Measurements from ENCODE around the gene SYNE2. TPM values are rescaled to one million over a fixed set of nuclear protein-coding genes. Genes with fewer than 3 reads are reported as not detected.

Gene SYNE2
- total RNA-seq, 1 experiment from 2014 or later = 48.5 TPM

GRCh38 chr14:63952933-63953437 is 100.2 kb downstream of the SYNE2 start:
- no peak overlapping the region for H3K27ac Mint-ChIP-seq (ENCODE audit: unreplicated experiment)
- H3K4me3 ChIP-seq (ENCODE audit: low read depth, low read length) = no peak overlapping the region
- H3K36me3 Mint-ChIP-seq (ENCODE audit: insufficient read depth, unreplicated experiment) = no peaks in the 10 kb centered on the region
- no peaks in the 10 kb centered on the region for H3K27me3 ChIP-seq (replicated peaks; ENCODE audit: control insufficient read depth, insufficient read depth, low read length)
- ChIA-PET CTCF (no interaction called here), POLR2A (no interaction called here)
- H3K4me3 Mint-ChIP-seq (ENCODE audit: unreplicated experiment) = no peak overlapping the region
- H3K27me3 Mint-ChIP-seq (ENCODE audit: insufficient read depth, unreplicated experiment) = no peaks in the 10 kb centered on the region
- no peaks in the 10 kb centered on the region for H3K9me3 Mint-ChIP-seq (ENCODE audit: unreplicated experiment)
- H3K9me3 ChIP-seq = no peaks in the 10 kb centered on the region
- H3K36me3 ChIP-seq (ENCODE audit: control insufficient read depth, insufficient read depth, low read length) = no peaks in the 10 kb centered on the region
- BruUV-seq (replicated peaks) = no TSS peak
- no peak for TF ChIP-seq CTCF (IDR thresholded peaks at IDR 0.05; ENCODE audit: insufficient read depth in 1 of 2, low read depth in 1 of 2, low read length in 1 of 2, severe bottlenecking in 1 of 2, unreplicated experiment in 1 of 2)
- no peaks in the 10 kb centered on the region for H3K4me1 ChIP-seq
- intact Hi-C loops (cut with micrococcal nuclease; ENCODE audit: unreplicated experiment) = no loop called here
- no peak for DNase-seq
- no peaks in the 10 kb centered on the region for H3K4me1 Mint-ChIP-seq (ENCODE audit: low read depth, unreplicated experiment)

- H3K27me3 ChIP-seq (replicated peaks; ENCODE audit: control insufficient read depth, insufficient read depth, low read length) = no peaks in the 10 kb centered on the region
- no peak for DNase-seq
- intact Hi-C loops (cut with micrococcal nuclease; ENCODE audit: unreplicated experiment) = no loop called here
- POLR2A ChIA-PET = no interaction called here
- no peaks in the 10 kb centered on the region for H3K4me1 ChIP-seq
- no peaks in the 10 kb centered on the region for H3K9me3 ChIP-seq
- H3K36me3 ChIP-seq (ENCODE audit: control insufficient read depth, insufficient read depth, low read length) = no peaks in the 10 kb centered on the region
- no peaks in the 10 kb centered on the region for H3K27me3 Mint-ChIP-seq (ENCODE audit: insufficient read depth, unreplicated experiment)
- H3K4me1 Mint-ChIP-seq (ENCODE audit: low read depth, unreplicated experiment) = no peaks in the 10 kb centered on the region
- no peak overlapping the region for H3K4me3 Mint-ChIP-seq (ENCODE audit: unreplicated experiment)
- no peaks in the 10 kb centered on the region for H3K36me3 Mint-ChIP-seq (ENCODE audit: insufficient read depth, unreplicated experiment)
- TF ChIP-seq CTCF (IDR thresholded peaks at IDR 0.05; ENCODE audit: insufficient read depth in 1 of 2, low read depth in 1 of 2, low read length in 1 of 2, severe bottlenecking in 1 of 2, unreplicated experiment in 1 of 2) = no peak
- no TSS peak for BruUV-seq (replicated peaks)
- CTCF ChIA-PET = no interaction called here
- H3K9me3 Mint-ChIP-seq (ENCODE audit: unreplicated experiment) = no peaks in the 10 kb centered on the region
- no peak overlapping the region for H3K27ac Mint-ChIP-seq (ENCODE audit: unreplicated experiment)
- H3K4me3 ChIP-seq (ENCODE audit: low read depth, low read length) = no peak overlapping the region
Measured at GRCh38 chr14:63956326-63956725, 103.5 kb downstream of the SYNE2 start.

DNA sequence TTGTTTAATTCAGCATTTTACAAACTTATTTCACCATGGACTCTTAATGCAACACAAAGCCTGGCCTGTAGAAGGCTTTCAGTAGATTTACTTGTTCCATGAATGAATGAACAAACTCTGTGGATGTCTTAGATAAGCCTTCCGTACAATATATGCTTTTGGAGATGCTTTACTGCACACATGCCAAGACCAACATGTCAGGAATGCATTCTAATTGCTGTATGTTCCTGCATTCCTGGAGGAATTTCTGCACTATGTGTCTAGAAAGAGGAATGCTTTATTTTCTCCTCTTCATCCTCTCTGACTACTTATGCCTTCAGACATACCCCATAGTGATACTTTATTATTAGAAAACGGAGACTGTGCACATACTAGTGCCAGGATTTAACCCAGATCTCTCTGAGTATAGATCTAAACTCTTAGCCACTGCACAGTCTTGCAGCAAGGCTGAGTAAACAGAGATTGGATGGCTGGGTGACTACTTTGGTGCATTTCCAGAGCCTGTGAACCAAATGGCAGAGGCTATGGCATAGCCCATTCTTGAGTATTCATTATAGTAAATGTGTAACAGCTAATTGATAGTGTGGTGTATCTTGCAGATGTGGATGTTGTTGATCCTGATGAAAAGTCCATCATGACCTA is 108.2 kb downstream of the SYNE2 start:
- Histone ChIP-seq H3K27me3 (replicated peaks; ENCODE audit: control insufficient read depth, insufficient read depth, low read length) (no peaks in the 10 kb centered on the region), H3K9me3 (no peaks in the 10 kb centered on the region), H3K36me3 (ENCODE audit: control insufficient read depth, insufficient read depth, low read length) (no peaks in the 10 kb centered on the region), H3K4me3 (ENCODE audit: low read depth, low read length) (no peak overlapping the region), H3K4me1 (no peaks in the 10 kb centered on the region)
- no peaks in the 10 kb centered on the region for H3K27me3 Mint-ChIP-seq (ENCODE audit: insufficient read depth, unreplicated experiment)
- ChIA-PET CTCF (no interaction called here), POLR2A (no interaction called here)
- no peaks in the 10 kb centered on the region for H3K9me3 Mint-ChIP-seq (ENCODE audit: unreplicated experiment)
- no peak overlapping the region for H3K27ac Mint-ChIP-seq (ENCODE audit: unreplicated experiment)
- no peak for TF ChIP-seq CTCF (IDR thresholded peaks at IDR 0.05; ENCODE audit: insufficient read depth in 1 of 2, low read depth in 1 of 2, low read length in 1 of 2, severe bottlenecking in 1 of 2, unreplicated experiment in 1 of 2)
- no TSS peak for BruUV-seq (replicated peaks)
- no peaks in the 10 kb centered on the region for H3K36me3 Mint-ChIP-seq (ENCODE audit: insufficient read depth, unreplicated experiment)
- no peak for DNase-seq
- intact Hi-C loops (cut with micrococcal nuclease; ENCODE audit: unreplicated experiment) = no loop called here
- no peak overlapping the region for H3K4me3 Mint-ChIP-seq (ENCODE audit: unreplicated experiment)
- H3K4me1 Mint-ChIP-seq (ENCODE audit: low read depth, unreplicated experiment) = no peaks in the 10 kb centered on the region

Data from Caco-2 (cell line).